ENCODE data around the gene DMBX1.

GRCh38 chr1:46492871-46493270 lies 3.2 kb downstream of the DMBX1 start:
- TF ChIP-seq EZH2 (IDR thresholded peaks at IDR 0.05; ENCODE audit: borderline replicate concordance, low read depth, low read length, severe bottlenecking) (no peak), CTCF (IDR thresholded peaks at IDR 0.05; ENCODE audit: borderline replicate concordance, extremely low read depth, low read length, poor library complexity, severe bottlenecking) (no peak)
